Body of pancreas (tissue), 4 donors: ENCODE data around the gene AOAH. TPM values are rescaled to one million over a fixed set of nuclear protein-coding genes. Genes with fewer than 3 reads are reported as not detected.
"Not testable (repeated sequence)": the region's sequence is repeated elsewhere in the genome, so short reads cannot be mapped to it uniquely, and the experiment has no call there.

Experiments
- ATAC-seq: fragments of 150-250 bp; one replicate; pipeline ENCODE4 v1.9.1; 2016
- DNase-seq, 4 donors: peaks; one replicate each; pipeline ENCODE4 v3.0.0-alpha.2; 2019
- H3K27ac ChIP-seq, 4 donors: fragments of 200-600 bp; sonication (generic); 1 replicate in 3 of 4; 2 replicates in 1 of 4; pipeline versions ENCODE4 v1.5.1 to v1.6.1; 2016 to 2019; ENCODE audit warnings: mild to moderate bottlenecking in 1 of 4, mixed read lengths in 1 of 4, moderate library complexity in 1 of 4
- H3K27me3 ChIP-seq, 2 donors: fragments of 200-600 bp; sonication (generic); one replicate each; pipeline ENCODE4 v1.6.0; 2016; ENCODE audit warnings: mild to moderate bottlenecking in 1 of 2
- H3K36me3 ChIP-seq, 2 donors: fragments of 200-600 bp; sonication (generic); replicated peaks in 1 of 2; 2 replicates each; pipeline ENCODE4 v1.5.1; 2016; ENCODE audit warnings: low read depth in 2 of 2; ENCODE audit not compliant: insufficient read depth in 1 of 2
- H3K4me1 ChIP-seq: fragments of 200-600 bp; sonication (generic); one replicate; pipeline ENCODE4 v1.6.0; 2016
- H3K4me3 ChIP-seq, 2 donors: fragments of 200-600 bp; sonication (generic); 1 replicate in 1 of 2; 2 replicates in 1 of 2; pipeline ENCODE4 v1.5.1; 2016 to 2019
- H3K9me3 ChIP-seq, 3 donors: fragments of 200-600 bp; sonication (generic); 1 replicate in 2 of 3; 2 replicates in 1 of 3; pipeline ENCODE4 v1.5.1; 2016
- POLR2A ChIP-seq, 3 donors: fragments of 450-650 bp; IDR thresholded peaks; one replicate each; pipeline ENCODE4 v1.6.1; 2016; ENCODE audit warnings: antibody characterized with exemption in 3 of 3, mild to moderate bottlenecking in 2 of 3
- WGBS, 2 donors: methylation state at CpG; one replicate each; pipeline ENCODE4 v1.1.5; 2017; 5-methylcytosine and 5-hydroxymethylcytosine counted together
- intact Hi-C: fragments of 100-400 bp; cut with DNase I; formaldehyde crosslinking; loops from one replicate; pipeline ENCODE4 v1.15.1; 2023
- total RNA-seq, 2 donors: library from RNA; depleted of rRNA; stranded (reverse); fragments of >200 nt; gene quantifications; one replicate each; pipeline ENCODE4 v1.1.0, GENCODE V29; 2016
- TF ChIP-seq, protein P1 (sequence below), 7 experiments: fragments of 450-650 bp in 4 of 7; fragments of 200-600 bp in 3 of 7; sonication (generic) in 3 of 7; IDR thresholded peaks; one replicate each; pipeline ENCODE4 v1.5.1; 2016 to 2019; ENCODE audit warnings: antibody characterized with exemption in 7 of 7

Gene AOAH
- total RNA-seq, 2 donors from 2014 or later, result 4.9 to 6.2 TPM

GRCh38 chr7:36472141-36472729 is 252.1 kb downstream of the AOAH start:
- Histone ChIP-seq H3K4me1 (peaks cover 27% of the 10 kb centered on the region), H3K36me3 (no peaks in the 10 kb centered on the region), H3K27ac (peak overlapping the region in 1 of 4 donors; percentile 21), H3K27me3 (no peaks in the 10 kb centered on the region), H3K4me3 (no peak overlapping the region), H3K9me3 (no peaks in the 10 kb centered on the region)
- no peak for TF ChIP-seq POLR2A (IDR thresholded peaks at IDR 0.05)
- TF ChIP-seq, protein P1, sequence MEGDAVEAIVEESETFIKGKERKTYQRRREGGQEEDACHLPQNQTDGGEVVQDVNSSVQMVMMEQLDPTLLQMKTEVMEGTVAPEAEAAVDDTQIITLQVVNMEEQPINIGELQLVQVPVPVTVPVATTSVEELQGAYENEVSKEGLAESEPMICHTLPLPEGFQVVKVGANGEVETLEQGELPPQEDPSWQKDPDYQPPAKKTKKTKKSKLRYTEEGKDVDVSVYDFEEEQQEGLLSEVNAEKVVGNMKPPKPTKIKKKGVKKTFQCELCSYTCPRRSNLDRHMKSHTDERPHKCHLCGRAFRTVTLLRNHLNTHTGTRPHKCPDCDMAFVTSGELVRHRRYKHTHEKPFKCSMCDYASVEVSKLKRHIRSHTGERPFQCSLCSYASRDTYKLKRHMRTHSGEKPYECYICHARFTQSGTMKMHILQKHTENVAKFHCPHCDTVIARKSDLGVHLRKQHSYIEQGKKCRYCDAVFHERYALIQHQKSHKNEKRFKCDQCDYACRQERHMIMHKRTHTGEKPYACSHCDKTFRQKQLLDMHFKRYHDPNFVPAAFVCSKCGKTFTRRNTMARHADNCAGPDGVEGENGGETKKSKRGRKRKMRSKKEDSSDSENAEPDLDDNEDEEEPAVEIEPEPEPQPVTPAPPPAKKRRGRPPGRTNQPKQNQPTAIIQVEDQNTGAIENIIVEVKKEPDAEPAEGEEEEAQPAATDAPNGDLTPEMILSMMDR (IDR thresholded peaks at IDR 0.05), result no peak
- ATAC-seq (no peak), DNase-seq (no peak)
- intact Hi-C loops, result no loop called here
- 27 to 35% methylated on average over 3 of the region's 3 CpGs for WGBS, 2 donors

GRCh38 chr7:36469236-36469635 is 255.1 kb downstream of the AOAH start:
- DNase-seq (no peak), ATAC-seq (no peak)
- Histone ChIP-seq H3K36me3 (no peaks in the 10 kb centered on the region), H3K4me1 (peaks cover 27% of the 10 kb centered on the region), H3K27me3 (no peaks in the 10 kb centered on the region), H3K4me3 (no peak overlapping the region), H3K9me3 (no peaks in the 10 kb centered on the region), H3K27ac (no peak overlapping the region)
- intact Hi-C loops, result no loop called here
- no peak for TF ChIP-seq POLR2A (IDR thresholded peaks at IDR 0.05)
- TF ChIP-seq, protein P1 (IDR thresholded peaks at IDR 0.05), result no peak

DNA sequence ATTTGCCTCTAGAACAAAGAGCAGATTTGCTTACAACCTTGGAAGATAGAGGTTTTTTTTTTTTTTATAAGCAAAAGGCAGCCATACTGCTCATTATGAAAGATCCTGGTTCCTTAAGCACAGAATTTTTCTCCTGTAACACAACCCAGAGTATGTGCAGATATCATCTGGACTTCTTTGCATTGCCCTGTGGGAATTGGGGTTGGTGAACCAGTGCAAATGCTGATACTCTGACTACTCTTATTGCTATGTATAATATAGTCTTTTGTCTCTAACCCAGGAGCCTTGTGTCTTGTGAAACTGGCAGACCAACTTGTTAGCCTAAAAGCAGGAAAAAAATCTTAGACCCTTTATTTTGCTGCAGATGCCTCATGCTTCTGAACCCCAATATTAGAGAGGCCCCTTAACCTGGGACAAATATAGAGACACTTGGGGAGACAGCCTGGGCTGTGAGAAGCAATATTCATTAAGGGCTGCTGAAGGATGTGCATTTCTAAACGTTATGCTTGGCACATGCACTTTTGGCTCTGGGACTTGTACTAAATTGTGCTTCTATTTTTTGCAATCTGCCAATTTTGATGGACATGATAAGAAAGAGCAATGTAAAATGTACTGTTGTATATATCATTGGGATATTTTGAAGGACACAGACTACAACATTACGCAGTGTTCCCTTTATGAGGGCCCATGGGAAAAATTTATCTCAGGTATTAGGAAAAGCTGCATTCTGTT is 255.8 kb downstream of the AOAH start:
- Histone ChIP-seq H3K36me3 (no peaks in the 10 kb centered on the region), H3K9me3 (no peaks in the 10 kb centered on the region), H3K4me3 (no peak overlapping the region), H3K4me1 (peaks cover 27% of the 10 kb centered on the region), H3K27ac (no peak overlapping the region), H3K27me3 (no peaks in the 10 kb centered on the region)
- TF ChIP-seq, protein P1 (IDR thresholded peaks at IDR 0.05), result no peak
- TF ChIP-seq POLR2A (IDR thresholded peaks at IDR 0.05), result no peak
- intact Hi-C loops, result no loop called here
- WGBS, 2 donors, result 52 to 58% methylated on average over 2 of the region's 2 CpGs
- no peak for DNase-seq
- no peak for ATAC-seq

GRCh38 chr7:36466001-36466400 is 258.3 kb downstream of the AOAH start:
- intact Hi-C loops, H3K27me3 ChIP-seq, H3K36me3 ChIP-seq, DNase-seq, H3K4me1 ChIP-seq, H3K27ac ChIP-seq, ATAC-seq, H3K9me3 ChIP-seq, H3K4me3 ChIP-seq: not testable (repeated sequence)
- 87 to 89% methylated on average over 5 of the region's 5 CpGs for WGBS, 2 donors

- H3K4me3 ChIP-seq, result no peak overlapping the region
- no peak for DNase-seq
- ATAC-seq, result no peak
Observed at GRCh38 chr7:36464271-36464670, 260.0 kb downstream of the AOAH start.

More at GRCh38 chr7:36464271-36464670, 260.0 kb downstream of the AOAH start:
- no peaks in the 10 kb centered on the region for H3K36me3 ChIP-seq
- no peaks in the 10 kb centered on the region for H3K4me1 ChIP-seq
- TF ChIP-seq POLR2A (IDR thresholded peaks at IDR 0.05), result no peak
- TF ChIP-seq, protein P1 (IDR thresholded peaks at IDR 0.05), result no peak
- H3K27ac ChIP-seq, result no peak overlapping the region
- no peaks in the 10 kb centered on the region for H3K9me3 ChIP-seq
- intact Hi-C loops, result no loop called here
- 93 to 94% methylated on average over 3 of the region's 3 CpGs for WGBS, 2 donors
- H3K27me3 ChIP-seq, result no peaks in the 10 kb centered on the region
